NCI-H1048 (cell line): ENCODE data around the gene EXOSC7.

Source experiments
- DNase-seq: peaks from one replicate; lab custom pipeline; 2025; lab: John Stamatoyannopoulos, UW

Gene EXOSC7

DNA sequence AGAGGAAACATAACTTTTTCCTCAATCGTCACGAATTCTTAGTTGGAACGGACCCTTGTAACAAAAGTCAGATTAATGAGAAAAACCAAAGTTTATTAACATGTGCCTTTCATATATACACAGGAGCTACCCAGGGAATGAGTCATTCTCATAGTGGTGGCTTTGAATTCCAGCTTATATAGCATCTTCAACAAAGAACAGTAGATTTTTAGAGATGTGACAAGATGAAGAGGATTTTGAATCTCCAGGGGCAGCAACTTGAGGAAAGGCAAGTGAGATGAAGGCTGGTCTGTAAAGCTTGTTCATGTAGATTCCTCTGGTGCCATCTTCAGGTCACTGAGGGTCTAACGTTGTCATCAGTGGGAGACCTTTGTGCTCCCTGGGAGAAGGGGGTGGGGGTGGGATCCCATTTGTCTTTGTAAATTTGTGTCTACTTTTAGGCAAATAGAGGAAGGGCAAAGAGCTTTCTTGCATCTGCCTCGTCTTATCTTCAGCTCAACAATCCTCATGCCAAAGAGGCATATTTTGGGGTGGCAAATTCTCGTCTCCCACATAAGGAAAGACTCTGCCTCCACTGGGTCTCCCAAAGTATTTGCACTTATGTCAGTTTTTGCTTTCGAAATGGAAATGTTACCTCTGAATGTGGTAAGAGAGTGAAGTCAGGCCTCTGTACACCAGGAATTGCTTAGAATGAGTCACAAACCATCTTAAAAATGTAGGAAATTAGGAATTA lies 79.5 kb downstream of the EXOSC7 start:
- DNase-seq, result no peak

DNA sequence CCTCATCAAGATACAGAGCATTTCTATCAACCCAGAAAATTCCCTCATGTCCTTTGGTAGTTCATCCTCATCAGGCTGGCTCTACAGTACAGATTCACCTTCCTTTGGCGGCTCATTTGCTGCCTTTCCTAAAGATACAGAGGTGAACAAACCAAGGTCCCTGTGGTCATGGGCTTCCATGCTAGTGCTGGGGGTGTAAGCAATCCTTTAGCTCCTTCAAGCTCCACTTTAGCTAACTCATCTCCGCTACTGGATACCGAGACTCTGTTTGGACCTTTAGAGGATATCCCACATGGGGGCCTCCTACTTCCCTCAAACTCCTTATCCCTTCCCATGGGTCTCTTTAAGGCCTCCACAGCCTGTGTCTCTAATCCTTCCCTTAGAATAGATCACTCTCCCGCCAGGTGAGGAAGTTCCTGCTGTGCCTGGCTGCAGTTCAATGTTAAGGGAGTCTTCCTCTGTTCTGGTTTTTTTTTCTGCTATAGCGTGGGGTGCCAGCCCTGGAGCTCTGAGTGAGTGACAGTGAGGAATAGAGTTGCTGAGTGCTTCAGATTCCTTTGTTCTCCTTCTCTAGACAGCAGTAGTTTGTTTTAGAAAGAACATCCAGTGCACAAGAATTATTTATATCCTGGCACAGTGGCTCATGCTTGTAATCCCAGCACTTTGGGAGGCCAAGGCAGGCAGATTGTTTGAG lies 80.7 kb downstream of the EXOSC7 start:
- no peak for DNase-seq

DNA sequence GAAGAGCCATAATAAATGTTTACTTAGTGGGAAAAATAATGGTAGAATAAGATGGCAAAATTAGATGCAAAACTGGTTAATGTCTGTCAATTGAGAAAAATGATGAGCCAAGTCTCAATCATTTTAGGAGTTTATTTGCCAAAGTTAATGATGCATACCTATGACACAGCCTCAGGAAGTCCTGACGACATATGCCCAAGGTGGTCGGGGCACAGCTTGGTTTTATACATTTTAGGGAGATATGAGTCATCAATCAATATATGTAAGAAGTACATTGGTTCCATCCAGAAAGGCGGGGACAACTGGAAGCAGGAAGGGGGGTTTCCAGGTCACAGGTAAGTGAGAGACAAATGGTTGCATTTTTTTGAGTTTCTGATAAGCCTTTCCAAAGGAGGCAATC lies 81.5 kb downstream of the EXOSC7 start:
- no peak for DNase-seq

DNA sequence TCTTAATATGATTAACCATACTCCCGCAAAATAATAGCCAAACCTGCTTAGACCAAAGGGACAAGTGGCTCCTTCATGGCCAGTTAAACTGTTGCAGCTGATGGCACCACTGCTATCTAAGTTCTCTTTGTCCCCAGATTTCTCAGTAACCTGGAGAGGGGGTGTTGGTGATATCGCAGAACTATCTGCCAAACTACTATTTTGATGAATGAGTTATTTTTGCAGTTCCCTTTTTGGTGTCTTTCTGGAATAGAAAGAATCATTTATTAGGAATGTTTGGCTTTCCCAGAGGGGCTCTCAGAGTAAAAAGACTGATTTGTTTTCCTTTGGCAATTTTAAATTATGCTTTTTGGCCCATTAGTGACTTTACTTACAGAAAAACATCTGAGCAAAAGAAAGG lies 83.1 kb downstream of the EXOSC7 start:
- no peak for DNase-seq

DNA sequence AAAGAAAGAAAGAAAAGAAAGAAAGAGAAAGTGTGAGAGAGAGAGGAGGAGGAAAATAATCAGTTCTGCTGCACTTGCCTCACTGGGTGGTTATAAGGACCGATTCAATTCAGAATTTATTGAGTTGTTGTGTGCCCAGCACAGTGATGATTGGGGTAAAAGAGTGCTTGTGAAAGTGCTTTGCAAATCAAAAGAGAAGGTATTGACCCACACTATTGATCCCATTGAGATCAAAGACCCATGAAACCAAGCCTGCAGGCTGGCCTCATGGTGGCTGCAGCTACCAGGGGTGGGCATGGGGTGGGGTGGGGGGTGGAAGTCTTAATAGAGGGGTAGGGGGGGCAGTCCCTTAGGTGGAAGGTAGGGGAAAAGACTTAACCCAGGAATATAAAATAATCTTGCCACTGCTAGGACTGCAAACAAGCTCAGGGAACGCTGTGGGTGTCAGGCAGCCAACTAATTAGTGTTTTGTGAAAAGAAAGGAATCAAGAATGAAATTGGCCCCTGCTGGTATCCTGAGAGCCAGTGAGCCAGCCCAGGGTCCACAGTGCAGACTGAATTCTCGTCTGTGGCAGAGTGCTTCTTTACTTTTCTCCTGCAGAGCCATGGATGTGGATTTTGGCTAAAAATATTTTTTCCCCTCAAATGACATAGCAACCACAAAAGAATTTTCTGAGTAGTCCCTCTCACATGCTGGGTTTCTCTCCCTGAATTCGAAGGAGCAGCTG lies 84.3 kb downstream of the EXOSC7 start:
- DNase-seq, result no peak
